ENCODE results near the gene FRMD4B. TPM values are rescaled to one million over a fixed set of nuclear protein-coding genes. Genes with fewer than 3 reads are reported as not detected.

The FRMD4B gene
- total and polyA plus RNA-seq, 10 of the 15 experiments (the other 5 are each of a cell fraction or from before 2014, with no cell fraction given) = 3.9 to 11.4 (median 8.0) TPM

DNA sequence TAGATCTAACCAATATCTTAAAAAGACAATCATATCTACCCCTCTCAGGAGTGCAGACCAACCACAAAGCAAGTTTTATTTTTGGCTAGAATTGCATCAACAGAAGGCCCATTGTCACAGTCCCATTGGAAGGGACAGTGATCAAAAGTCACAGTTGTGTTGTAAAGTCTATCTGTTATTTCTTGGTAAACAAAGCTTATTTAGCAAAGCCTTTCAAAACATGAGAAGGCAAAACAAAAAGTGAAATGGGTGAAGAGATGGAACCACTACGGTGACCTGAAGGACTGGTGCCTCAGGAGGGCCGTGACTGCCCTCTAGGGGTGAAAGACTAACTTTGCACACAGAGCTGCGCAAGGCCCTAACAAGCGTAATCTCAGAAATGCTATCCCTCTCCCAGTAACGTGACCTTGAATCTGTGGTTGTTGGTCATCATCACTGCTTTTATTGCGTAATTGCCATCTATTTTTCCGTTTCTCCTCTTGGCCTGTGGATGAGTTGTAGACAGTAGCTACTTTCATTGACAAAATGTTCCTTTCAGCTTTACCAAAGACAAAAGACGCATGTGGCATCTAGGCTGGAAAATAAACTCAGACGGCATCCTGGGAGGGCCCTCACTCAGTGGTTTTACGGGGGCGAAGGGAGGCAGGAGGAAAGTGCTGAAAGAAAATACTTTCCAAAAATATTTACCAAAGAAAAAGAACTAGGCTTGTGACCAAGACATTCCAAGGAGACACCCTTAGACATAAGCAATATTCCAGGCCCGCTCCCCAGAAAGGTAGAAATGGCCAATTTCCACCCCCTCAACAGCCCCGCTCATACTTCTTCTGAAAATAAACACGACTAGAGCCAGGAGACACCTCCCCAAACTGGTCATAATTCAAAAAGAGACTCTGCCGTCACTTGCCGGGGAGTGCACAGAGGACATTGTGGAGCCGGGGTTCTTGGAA, 79.4 kb downstream of the FRMD4B start (continued):
- TF ChIP-seq, protein P1, sequence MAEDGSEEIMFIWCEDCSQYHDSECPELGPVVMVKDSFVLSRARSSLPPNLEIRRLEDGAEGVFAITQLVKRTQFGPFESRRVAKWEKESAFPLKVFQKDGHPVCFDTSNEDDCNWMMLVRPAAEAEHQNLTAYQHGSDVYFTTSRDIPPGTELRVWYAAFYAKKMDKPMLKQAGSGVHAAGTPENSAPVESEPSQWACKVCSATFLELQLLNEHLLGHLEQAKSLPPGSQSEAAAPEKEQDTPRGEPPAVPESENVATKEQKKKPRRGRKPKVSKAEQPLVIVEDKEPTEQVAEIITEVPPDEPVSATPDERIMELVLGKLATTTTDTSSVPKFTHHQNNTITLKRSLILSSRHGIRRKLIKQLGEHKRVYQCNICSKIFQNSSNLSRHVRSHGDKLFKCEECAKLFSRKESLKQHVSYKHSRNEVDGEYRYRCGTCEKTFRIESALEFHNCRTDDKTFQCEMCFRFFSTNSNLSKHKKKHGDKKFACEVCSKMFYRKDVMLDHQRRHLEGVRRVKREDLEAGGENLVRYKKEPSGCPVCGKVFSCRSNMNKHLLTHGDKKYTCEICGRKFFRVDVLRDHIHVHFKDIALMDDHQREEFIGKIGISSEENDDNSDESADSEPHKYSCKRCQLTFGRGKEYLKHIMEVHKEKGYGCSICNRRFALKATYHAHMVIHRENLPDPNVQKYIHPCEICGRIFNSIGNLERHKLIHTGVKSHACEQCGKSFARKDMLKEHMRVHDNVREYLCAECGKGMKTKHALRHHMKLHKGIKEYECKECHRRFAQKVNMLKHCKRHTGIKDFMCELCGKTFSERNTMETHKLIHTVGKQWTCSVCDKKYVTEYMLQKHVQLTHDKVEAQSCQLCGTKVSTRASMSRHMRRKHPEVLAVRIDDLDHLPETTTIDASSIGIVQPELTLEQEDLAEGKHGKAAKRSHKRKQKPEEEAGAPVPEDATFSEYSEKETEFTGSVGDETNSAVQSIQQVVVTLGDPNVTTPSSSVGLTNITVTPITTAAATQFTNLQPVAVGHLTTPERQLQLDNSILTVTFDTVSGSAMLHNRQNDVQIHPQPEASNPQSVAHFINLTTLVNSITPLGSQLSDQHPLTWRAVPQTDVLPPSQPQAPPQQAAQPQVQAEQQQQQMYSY (CRISPR knock-in tag; IDR thresholded peaks at IDR 0.05) = no peak
- TF ChIP-seq, protein P2, sequence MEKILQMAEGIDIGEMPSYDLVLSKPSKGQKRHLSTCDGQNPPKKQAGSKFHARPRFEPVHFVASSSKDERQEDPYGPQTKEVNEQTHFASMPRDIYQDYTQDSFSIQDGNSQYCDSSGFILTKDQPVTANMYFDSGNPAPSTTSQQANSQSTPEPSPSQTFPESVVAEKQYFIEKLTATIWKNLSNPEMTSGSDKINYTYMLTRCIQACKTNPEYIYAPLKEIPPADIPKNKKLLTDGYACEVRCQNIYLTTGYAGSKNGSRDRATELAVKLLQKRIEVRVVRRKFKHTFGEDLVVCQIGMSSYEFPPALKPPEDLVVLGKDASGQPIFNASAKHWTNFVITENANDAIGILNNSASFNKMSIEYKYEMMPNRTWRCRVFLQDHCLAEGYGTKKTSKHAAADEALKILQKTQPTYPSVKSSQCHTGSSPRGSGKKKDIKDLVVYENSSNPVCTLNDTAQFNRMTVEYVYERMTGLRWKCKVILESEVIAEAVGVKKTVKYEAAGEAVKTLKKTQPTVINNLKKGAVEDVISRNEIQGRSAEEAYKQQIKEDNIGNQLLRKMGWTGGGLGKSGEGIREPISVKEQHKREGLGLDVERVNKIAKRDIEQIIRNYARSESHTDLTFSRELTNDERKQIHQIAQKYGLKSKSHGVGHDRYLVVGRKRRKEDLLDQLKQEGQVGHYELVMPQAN (conservative IDR thresholded peaks at IDR 0.05) = no peak
- no peak for TF ChIP-seq FOXK2 (IDR thresholded peaks at IDR 0.05)
- TF ChIP-seq WRNIP1 (IDR thresholded peaks at IDR 0.05; ENCODE audit: borderline replicate concordance, low read depth, low read length) = 0 out of 2 replicates have a peak, but pooled peaks have one; percentile 78
- no peak for TF ChIP-seq JUND (IDR thresholded peaks at IDR 0.05; ENCODE audit: low read depth, low read length)
- TF ChIP-seq CBFB (IDR thresholded peaks at IDR 0.05; ENCODE audit: low read depth) = no peak
- TF ChIP-seq ATF7 (IDR thresholded peaks at IDR 0.05; ENCODE audit: low read depth) = no peak
- no peak for TF ChIP-seq TBL1XR1 (IDR thresholded peaks at IDR 0.05; ENCODE audit: low read depth, low read length)
- no peak for TF ChIP-seq RELA (IDR thresholded peaks at IDR 0.05; ENCODE audit: borderline replicate concordance, partially characterized antibody)
- no peak for TF ChIP-seq GABPA (IDR thresholded peaks at IDR 0.05; ENCODE audit: low read depth)
- no peak for TF ChIP-seq TCF7 (IDR thresholded peaks at IDR 0.05; ENCODE audit: borderline replicate concordance)
- TF ChIP-seq, protein P3, sequence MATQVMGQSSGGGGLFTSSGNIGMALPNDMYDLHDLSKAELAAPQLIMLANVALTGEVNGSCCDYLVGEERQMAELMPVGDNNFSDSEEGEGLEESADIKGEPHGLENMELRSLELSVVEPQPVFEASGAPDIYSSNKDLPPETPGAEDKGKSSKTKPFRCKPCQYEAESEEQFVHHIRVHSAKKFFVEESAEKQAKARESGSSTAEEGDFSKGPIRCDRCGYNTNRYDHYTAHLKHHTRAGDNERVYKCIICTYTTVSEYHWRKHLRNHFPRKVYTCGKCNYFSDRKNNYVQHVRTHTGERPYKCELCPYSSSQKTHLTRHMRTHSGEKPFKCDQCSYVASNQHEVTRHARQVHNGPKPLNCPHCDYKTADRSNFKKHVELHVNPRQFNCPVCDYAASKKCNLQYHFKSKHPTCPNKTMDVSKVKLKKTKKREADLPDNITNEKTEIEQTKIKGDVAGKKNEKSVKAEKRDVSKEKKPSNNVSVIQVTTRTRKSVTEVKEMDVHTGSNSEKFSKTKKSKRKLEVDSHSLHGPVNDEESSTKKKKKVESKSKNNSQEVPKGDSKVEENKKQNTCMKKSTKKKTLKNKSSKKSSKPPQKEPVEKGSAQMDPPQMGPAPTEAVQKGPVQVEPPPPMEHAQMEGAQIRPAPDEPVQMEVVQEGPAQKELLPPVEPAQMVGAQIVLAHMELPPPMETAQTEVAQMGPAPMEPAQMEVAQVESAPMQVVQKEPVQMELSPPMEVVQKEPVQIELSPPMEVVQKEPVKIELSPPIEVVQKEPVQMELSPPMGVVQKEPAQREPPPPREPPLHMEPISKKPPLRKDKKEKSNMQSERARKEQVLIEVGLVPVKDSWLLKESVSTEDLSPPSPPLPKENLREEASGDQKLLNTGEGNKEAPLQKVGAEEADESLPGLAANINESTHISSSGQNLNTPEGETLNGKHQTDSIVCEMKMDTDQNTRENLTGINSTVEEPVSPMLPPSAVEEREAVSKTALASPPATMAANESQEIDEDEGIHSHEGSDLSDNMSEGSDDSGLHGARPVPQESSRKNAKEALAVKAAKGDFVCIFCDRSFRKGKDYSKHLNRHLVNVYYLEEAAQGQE (IDR thresholded peaks at IDR 0.05; ENCODE audit: low read depth, low read length) = no peak
- TF ChIP-seq ESRRA (IDR thresholded peaks at IDR 0.05; ENCODE audit: low read length) = 0 out of 2 replicates have a peak, but pooled peaks have one; percentile 59
- TF ChIP-seq EP300 (IDR thresholded peaks at IDR 0.05; ENCODE audit: borderline replicate concordance in 1 of 2, control insufficient read depth in 1 of 2, low read depth in 2 of 2, low read length in 2 of 2) = no peak
- peak; percentile 69; the same call in 1 of the 2 replicates for TF ChIP-seq YY1 (IDR thresholded peaks at IDR 0.05; ENCODE audit: low read depth, low read length)
- peak; percentile 46; the same call in 1 of the 2 replicates for TF ChIP-seq IRF4 (IDR thresholded peaks at IDR 0.05; ENCODE audit: low read depth, low read length)
